ENCODE results near the gene HCFC2.
"Not testable (repeated sequence)": the region's sequence is repeated elsewhere in the genome, so short reads cannot be mapped to it uniquely, and the experiment has no call there.

The HCFC2 gene

DNA sequence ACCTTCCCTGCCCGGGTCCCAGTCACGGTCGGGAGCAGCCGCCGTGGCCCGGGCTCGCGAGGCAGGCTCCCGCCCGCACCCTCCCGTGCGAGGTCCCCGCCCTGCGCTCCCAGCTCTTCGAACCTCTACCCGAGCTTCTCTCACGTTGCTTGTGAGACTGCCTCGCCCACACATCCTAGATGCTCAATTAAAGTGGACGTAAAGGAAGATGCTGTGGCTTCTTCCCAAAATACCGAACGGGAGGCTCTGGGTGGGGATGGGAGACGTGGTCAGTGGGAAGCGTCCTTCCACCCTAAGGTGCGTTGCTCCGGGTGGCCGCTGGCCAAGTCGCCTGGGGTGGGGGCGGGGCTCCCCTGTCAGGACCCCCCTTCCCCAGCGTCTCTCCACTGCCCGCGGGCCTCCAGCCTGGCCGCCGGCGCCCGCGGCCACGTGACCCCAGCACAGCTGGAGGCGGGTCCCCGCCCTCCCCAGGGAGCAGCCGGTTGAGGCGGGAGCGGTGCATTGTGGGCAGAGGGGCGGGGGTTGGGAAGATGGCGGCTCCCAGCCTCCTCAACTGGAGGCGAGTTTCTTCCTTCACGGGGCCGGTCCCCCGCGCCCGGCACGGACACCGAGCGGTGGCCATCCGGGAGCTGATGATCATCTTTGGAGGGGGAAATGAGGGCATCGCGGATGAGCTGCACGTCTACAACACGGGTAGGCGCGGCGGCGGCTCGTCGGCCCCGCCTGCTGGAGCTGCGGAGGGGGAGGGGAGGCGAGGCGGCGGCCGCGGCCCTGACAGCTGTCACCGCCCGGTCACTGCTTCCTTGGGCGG, at the start of gene HCFC2:
Gene HCFC2, plus strand, starts transcription at position 501 of the 811 bp plus-strand sequence. Its CDS starts 30 bp downstream, at position 531.
- DNase-seq = peak; percentile 86

DNA sequence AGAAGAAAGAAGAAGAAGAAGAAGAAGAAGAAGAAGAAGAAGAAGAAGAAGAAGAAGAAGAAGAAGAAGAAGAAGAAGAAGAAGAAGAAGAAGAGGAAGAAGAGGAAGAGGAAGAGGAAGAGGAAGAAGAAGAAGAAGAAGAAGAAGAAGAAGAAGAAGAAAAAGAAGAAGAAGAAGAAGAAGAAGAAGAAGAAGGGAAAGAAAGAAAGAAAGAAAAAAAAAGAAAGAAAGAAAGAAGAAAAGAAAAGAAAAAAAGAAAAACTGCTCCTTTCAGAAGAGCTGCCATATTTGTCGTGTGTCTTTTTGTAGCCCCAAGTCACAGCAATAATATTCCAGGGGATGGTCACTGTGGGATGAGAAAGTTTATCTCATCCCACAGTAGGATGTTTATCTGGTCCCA, 42.5 kb upstream of the HCFC2 start:
- DNase-seq = not testable (repeated sequence)

DNA sequence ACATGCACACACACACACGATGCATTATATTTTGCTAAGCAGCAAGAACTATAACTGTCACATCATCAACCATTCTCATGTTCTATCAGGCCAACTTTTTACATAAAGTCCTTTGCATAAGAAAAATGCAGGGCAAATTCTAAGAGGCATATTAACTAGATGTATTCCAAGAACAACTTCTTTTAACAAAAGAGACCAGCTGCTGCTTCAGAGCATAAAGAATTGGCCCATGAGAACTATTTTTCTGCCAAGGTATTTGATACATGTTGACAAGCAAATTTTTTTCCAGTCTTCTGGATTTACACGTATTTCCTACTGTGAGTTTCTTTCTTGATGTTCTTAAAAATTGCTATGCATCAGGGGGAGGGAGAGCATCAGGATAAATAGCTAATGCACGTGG, 41.5 kb upstream of the HCFC2 start:
- DNase-seq = no peak

DNA sequence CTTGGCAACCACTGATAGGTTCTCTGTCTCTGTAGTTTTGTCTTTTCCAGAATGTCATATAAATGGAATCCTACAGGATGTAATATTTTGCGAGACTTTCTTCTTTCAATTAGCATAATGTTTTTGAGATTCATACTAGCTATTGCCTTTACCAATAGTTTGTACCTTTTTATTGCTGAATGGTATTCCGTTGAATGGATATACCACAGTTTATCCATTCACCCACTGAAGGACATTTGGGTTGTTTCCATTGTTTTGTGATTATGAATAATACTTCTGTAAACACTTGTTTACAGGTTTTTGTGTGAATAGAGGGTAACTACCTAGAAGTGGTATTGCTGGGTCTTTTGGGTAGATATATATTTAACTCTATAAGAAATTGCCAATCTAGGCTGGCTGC, 40.6 kb upstream of the HCFC2 start:
- no peak for DNase-seq

DNA sequence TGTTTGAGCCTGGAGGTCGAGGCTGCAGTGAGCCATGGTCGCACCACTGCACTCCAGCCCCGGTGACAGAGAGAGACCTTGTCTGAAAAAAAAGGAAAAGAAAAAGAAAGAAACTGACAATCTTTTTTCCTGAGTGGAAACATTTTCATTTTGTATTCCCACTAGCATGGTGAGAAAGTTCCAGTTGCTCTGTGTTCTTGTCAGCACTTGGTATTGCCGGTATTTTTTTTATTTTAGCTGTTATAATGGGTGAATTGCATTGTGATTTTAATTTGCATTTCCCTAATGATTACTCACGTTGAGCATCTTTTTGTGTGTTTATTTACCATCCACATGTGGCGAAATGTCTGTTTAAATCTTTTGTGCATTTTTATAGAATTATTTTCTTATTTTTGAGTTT, 40.0 kb upstream of the HCFC2 start:
- no peak for DNase-seq

DNA sequence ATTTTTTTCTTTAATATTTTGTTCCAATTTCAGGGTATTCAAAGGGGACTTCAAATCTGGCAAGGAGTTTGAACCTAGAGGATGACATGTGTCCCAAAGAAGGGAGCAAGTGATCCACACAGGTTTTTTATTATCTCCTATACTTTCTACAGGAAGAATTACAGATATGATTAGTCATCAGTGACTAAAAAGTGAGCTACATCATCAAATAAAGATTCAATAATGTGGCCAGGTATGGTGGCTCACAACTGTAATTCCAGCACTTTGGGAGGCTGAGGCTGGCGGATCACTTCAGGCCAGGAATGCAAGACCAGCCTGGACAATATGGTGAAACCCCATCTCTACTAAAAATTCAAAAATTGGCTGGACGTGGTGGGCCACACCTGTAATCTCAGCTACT, 38.6 kb upstream of the HCFC2 start:
- no peak for DNase-seq

DNA sequence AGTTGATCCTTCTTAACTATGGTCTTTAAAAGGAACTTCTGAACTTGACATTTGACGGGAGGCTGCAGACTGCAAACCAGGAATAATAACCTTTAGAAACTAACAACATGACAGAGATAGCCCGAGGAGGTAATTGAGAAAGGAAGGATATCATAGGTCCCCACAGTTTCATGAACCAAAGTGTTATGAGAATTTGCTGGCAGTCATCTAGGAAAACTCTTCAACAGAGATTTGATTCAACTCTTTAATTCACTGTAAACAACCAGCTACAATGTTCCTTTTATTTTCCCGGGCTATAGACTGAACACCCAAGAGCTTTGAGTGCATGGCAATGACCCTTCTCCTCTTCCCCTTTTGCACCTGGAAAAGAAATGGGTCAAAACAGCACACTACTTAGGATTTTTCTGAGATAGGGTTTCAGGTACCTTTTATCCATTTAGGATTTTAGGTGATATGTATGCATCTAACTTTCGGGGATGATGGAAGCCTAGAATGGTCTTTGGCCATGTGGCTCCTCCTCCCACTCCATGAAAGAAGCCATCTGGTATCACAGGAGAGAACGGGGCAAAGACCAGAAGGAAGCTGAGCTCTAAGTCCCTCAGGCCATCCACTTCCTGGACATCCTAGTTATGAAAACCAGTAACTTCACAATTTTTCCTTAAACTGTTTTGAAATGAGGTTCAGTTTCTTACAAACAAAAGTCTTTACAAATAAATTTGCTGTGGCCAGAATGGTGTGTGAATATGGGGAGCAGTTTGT, 37.3 kb upstream of the HCFC2 start:
- DNase-seq = no peak

DNA sequence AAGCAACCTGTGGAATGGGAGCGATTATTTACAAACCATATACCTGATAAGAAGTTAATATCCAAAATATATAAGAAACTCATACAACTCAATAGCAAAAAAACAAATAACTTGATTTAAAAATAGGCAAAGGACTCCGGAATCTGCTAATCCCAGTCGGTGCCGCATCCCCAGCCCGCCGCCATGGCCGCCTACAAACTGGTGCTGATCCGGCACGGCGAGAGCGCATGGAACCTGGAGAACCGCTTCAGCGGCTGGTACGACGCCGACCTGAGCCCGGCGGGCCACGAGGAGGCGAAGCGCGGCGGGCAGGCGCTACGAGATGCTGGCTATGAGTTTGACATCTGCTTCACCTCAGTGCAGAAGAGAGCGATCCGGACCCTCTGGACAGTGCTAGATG, 33.7 kb upstream of the HCFC2 start:
- not testable (repeated sequence) for DNase-seq

DNA sequence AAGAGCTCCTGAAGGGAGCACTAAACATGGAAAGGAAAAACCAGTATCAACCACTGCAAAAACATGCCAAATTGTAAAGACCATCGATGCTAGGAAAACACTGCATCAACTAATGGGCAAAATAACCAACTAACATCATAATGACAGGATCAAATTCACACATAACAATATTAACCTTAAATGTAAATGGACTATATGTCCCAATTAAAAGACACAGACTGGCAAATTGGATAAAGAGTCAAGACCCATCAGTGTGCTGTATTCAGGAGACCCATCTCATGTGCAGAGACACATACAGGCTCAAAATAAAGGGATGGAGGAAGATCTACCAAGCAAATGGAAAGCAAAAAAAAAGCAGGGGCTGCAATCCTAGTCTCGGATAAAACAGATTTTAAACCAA, 28.2 kb upstream of the HCFC2 start:
- DNase-seq = not testable (repeated sequence)

DNA sequence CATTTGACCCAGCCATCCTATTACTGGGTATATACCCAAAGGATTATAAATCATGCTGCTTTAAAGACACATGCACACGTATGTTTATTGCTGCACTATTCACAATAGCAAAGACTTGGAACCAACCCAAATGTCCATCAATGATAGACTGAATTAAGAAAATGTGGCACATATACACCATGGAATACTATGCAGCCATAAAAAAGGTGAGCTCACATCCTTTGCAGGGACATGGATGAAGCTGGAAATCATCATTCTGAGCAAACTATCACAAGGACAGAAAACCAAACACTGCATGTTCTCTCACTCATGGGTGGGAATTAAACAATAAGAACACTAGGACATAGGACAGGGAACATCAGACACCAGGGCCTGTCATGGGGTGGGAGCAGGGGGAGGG, 24.6 kb upstream of the HCFC2 start:
- DNase-seq = not testable (repeated sequence)

DNA sequence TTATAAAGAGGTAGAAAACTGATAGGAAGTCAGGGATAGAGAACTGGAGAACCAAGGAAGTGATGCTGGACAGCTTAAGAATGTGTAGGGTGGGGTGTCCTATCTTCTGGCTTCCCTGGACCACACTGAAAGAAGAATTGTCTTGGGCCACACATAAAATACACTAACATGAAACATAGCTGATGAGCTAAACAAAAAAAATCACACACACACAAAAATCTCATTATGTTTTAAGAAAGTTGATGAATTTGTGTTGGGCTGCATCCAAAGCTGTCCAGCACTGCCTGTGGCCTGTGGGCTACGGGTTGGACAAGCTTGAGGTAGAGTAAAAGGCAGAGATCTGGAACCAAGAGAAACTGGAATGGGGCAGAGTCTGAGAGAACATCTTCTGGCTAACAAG, 21.8 kb upstream of the HCFC2 start:
- DNase-seq = no peak

DNA sequence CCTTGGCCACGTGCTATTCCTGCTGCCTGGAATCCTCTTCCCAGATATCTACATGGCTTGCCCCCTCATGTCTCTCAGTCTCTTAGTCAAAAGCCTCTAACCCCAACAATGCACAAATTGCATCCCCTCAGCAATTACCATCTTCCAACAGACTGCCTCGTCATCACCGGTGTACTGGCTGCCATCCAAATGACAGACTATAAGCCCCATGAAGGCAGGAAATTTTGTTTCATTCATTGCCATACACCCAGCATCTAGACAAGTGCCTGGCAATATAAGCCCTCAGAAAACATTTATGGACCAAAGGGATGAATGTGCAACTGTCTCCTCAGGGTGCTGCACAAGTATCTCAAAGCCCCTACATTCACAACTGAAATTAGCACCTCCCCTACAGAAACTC, 20.2 kb upstream of the HCFC2 start:
- no peak for DNase-seq

DNA sequence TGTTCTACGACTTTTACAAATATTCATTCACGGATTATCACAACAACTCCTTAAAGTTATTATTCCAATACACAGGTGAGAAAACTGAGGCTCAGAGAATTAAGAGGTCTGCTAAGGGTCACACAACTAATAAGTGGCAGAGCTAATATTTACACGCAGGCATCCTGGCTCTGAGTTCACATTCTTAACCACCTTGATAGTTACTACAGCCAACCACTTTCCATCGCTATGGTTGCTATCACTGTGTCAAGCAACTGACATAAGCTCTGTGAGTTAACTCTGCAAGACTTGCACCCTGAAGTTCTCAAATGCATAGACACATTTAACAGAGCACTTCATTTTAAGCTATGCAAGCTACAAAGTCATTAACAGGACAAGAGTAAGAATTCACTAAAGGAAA, 18.0 kb upstream of the HCFC2 start:
- DNase-seq = no peak

DNA sequence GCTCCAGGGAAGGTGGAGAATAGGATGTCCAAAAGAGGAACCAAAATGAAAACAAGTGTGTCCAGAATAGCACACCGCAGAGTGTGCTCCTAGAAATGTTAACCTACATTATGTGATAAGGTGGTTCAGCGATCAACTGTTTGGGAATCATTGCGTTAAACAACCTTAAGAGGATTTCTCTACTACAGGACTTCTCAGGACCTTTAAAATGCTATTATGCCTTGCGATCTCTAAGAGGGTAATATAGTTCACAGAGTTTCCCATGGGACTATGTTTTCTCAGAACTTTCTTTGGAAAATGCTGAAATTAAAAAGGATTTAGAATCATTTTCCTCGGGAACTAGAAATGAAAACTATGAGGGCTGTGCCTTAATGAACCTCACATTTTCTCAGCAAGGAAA, 16.2 kb upstream of the HCFC2 start:
- DNase-seq = no peak

DNA sequence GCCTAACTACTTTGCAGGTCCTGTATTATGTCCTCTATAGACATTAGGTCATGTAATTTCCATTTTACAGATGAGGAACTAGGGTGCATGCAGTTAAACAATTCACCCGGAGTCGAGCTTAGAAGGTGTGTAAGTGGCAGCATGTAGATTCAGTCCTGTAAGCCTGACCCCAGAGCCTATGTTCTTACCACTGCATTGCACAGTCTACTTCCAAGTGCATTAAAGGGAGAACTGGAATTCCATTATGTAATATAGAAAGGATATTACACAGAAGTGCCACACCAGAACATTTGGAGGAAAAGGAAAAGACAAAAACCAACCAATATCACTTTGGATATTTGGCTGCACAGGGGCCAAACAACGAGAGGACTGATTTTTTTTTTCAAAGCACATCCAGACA, 15.5 kb upstream of the HCFC2 start:
- no peak for DNase-seq

DNA sequence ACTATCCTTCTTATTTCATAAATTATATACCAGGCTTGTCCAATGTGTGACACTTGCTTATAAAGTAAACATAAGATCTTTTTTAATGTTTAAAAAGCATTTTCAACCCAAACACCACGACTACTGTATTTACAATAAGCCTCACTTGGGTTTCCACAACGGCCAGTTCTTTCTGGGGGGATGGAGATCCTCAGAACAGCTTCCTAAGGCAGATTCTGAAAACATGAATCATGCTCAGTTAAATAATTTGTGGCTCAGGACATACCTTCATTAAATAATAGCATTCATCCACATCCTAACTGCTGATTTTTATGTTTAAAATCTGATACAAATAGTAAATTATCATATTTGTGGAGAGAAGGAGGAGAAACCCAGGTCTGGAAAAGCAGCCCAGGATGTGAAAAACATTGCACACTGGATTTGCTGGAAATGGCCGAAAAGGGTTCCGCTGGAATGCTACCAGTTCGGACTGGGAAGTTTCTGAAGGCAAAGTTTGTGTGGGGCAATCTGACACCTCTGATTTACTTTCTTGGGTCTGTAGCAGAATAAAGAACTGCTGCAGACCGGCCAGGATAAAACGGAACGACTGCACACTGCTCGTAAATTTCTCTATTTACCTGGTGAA, 14.9 kb upstream of the HCFC2 start:
- no peak for DNase-seq

DNA sequence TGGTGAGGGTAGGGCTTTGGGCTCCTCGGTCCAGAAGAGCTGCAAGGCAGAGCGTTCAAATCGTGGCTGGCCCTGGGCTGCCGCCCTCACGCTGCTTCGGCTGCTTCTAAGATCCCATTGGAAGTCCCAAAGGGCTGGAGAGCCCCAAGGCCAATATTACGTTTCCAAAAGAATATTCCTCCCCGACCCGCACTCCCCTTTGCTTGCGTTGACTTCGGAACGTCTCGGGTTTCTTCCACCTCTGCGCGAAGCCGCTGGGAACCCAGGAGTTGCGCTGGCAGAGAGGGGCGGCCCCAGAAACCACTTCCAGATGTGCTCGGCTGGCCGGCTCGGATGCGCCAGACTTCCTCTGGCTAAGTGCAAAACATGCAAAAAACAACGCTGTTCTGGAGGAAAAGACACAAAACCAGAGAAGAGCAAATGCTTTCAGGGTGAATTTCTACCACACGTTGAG, 14.4 kb upstream of the HCFC2 start, which contains the start of gene GLT8D2:
Gene GLT8D2, minus strand, starts transcription at position 285 of the 454 bp plus-strand sequence. CDS start 30,539 bp downstream, outside the sequence.
- no peak for DNase-seq

DNA sequence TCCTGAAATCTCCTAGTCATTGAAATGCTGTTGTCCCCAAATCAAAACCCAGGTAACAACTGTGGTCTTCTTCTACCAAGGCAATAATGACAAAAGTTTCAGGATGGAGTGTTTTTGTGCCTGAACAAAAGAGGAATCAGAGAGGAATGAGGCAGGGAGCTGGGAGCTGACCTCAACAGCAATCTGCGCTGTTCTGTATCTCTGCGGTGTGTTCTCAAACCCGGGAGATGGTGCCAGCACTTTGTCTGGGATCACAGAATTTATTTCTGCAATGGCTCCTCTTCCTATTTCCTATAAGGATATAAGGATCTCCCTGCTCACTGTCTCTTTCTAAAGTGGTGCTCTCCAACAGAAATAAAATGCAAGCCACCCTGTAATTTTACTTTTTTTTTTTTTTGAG, 13.9 kb upstream of the HCFC2 start:
- DNase-seq = no peak

DNA sequence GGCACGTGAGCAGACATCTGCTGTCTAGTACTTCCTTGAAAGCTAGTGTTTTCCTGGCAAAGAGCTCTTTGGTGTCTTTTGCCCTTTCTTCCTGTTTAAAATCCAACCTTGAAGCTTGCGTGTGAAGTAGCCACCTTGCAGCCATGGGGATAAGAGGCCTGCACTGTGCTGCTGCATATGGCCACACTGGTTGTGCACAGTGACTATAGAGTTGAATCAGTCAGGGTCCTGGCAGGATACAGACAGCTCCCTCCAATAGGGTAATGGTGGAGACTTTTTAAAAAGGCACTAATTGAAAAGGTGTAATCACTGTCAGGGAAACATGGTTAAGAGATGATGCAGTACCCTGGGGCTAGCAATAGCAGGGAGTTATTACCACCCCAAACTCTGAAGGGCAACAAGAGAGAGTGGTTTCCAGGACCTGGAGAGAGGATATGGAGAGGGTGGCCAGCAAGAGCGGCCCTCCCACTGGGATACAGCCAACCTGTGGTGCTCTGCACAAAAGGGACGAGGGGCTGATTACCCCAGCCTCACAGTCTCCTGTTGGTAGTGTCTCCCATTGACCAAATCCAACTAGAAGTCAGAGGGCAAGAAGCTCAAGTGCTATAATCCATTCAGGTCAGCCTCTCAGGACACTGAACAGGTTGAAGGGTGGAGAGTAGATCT, 9.5 kb upstream of the HCFC2 start:
- no peak for DNase-seq

DNA sequence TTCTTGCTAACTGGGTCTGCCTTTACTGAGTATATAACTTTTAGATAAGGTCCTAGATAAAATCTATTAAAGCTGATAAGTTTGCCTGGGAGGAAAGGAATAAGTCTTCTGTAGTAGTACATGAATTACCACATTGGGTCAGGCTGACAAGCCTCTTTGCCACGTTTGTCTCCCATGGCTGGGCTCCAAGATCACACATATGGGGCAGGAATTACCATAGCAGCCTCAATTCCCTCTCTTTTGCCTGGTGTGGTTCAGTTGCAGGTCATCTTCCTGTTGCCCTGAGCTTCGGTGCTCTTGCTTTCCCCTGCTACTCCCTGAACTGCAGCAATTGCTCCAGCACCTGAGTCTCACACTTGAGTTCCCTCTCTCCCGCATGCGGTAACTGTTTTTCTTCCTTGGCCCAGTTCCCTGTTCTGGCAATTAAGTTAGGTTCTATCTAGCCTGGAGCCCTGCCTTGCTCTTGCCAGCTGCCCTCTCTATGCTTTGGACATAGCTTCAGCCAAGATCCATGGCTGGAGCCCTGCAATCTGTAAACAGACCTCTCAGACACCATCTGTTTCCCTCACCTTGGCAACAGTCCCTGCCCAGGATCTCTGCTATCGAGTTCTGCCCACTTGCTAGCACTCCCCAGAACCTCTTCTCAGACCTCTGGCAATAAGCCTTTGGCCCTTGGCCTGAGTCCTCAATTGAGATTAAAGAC, 8.5 kb upstream of the HCFC2 start:
- DNase-seq = no peak

DNA sequence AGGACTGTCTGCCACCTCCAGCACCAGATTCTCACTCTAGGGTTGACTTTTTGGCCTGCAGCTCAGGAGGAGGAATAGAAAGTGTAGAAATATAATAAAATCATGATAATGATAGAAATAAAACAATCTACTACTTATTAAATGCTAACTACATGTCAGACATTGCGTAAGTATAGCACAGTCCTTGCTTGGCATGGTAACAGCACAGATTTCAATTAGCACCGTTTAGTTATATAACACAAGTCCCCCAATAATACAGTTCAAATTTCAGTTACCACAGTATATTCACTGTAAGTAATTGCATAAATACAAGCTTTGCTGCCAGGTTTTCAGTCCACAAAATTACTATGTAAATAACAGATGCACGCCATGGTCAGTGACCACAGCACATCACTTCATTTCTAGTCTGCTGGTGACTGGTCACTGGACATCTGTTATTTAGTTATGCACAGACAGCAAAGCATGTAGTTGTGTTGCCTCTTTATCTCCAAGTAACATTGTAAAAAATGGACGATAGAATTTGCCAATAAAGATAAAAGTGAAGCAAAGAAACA, 7.8 kb upstream of the HCFC2 start:
- DNase-seq = no peak

DNA sequence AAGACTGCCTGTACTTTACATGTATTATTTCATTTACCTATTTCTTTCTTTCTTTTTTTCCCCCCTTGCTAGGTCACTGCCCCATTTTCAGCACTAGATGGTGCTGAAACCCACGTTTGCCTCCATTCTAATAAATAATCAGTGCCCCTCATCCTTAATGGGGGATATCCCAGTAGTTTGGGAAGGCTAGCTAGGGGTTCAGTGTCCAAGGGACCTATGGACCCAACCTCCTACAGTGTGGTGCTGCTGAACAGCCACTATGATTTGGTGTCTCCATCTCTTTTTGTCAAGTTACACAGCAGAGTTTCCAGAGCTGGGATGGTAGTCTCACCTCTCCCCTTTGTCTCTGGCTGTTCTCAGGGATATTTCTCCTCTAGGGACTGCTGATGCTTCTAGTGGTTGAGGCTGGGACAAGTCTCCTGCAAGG, 6.5 kb upstream of the HCFC2 start:
- DNase-seq = peak; percentile 50

Measured in hematopoietic multipotent progenitor cell treated with erythropoietin and hydrocortisone succinate and interleukin-3 and kit ligand, for 8 days (in vitro differentiated cells).